RWPE1 (cell line): ENCODE measurements around the gene CPT1A.

Experiments used
- CTCF ChIA-PET: fragments of 350-600 bp; sonication (Branson Sonifier 250); formaldehyde crosslinking; extraction: SDS; loops from one replicate; lab custom pipeline; 2021; lab: Yijun Ruan, JAX
- POLR2A ChIA-PET: fragments of 400-600 bp; formaldehyde crosslinking; extraction: SDS; loops from one replicate; lab custom pipeline; 2020; ENCODE audit warnings: antibody characterized with exemption; ENCODE audit not compliant: low non-redundant PET; lab: Yijun Ruan, JAX
- DNase-seq: peaks from one replicate; pipeline ENCODE4 v3.0.0; 2012; ENCODE audit warnings: low spot score
- H3K27ac ChIP-seq: fragments of 450-650 bp; 2 replicates; pipeline ENCODE4 v1.5.1; 2017
- TF ChIP-seq, protein P1 (sequence below): fragments of 450-650 bp; conservative IDR thresholded peaks from 2 replicates; pipeline ENCODE4 v1.5.1; 2017; ENCODE audit warnings: low read depth, mild to moderate bottlenecking

CPT1A gene

DNA sequence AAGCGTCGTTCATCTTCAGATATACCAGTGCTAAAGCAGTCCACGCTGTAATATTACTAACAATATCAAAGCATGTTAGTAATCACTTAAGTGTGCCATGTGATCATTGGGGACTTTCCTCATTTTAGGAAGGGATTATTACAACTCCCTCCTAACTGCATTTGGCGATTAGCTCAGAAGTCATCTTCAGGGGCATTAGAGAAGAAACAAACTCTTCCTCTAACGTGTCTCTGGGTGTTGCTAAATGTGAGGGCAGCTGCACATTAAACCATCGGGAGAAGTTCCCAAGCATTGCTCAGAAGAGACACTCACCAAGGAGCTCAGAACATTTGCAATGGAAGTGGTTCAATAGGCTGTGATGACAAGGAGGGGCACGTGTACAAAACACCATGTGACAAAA, 107.6 kb downstream of the CPT1A start:
- no peak overlapping the region for H3K27ac ChIP-seq
- POLR2A ChIA-PET: no interaction called here
- CTCF ChIA-PET: no interaction called here
- TF ChIP-seq, protein P1, sequence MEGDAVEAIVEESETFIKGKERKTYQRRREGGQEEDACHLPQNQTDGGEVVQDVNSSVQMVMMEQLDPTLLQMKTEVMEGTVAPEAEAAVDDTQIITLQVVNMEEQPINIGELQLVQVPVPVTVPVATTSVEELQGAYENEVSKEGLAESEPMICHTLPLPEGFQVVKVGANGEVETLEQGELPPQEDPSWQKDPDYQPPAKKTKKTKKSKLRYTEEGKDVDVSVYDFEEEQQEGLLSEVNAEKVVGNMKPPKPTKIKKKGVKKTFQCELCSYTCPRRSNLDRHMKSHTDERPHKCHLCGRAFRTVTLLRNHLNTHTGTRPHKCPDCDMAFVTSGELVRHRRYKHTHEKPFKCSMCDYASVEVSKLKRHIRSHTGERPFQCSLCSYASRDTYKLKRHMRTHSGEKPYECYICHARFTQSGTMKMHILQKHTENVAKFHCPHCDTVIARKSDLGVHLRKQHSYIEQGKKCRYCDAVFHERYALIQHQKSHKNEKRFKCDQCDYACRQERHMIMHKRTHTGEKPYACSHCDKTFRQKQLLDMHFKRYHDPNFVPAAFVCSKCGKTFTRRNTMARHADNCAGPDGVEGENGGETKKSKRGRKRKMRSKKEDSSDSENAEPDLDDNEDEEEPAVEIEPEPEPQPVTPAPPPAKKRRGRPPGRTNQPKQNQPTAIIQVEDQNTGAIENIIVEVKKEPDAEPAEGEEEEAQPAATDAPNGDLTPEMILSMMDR: no peak
- no peak for DNase-seq

DNA sequence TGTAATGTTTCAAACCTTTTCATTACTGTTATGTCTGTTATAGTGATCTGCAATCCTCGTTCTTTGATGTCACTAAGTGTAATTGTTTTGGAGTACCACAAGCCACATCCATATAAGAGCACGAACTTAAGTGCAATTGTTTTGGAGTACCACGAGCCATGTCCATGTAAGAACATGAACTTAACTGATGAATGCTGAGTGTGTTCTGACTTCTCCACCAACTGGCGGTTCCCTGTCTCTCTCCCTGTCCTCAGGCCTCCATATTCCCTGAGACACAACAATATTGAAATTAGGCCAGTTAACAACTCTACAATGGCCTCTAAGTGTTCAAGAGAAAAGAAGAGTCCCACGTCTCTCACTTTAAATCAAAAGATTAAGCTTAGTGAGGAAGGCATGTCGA, 113.9 kb downstream of the CPT1A start:
- ChIA-PET CTCF (no interaction called here), POLR2A (no interaction called here)
- no peak overlapping the region for H3K27ac ChIP-seq
- TF ChIP-seq, protein P1: no peak
- DNase-seq: no peak

DNA sequence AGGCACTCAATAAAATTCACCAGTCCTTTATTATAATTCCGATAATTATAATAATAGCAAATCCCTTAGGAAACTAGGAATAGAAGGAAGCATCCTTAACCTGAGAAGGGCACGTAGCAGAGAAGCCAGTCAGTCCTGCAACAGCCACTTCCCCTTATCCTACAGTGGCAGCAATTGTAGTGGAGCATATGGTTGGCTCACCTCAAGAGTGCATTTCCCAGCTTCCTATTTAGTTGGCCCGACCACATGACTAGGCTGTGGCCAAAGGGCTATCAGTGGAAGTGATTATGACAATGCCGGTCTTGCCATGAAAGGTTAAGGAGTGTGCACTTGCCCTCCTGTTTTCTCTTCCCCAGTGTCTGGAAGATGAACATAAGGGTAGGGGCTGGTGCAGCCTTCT, 117.4 kb downstream of the CPT1A start:
- POLR2A ChIA-PET: no interaction called here
- TF ChIP-seq, protein P1: no peak
- no peak overlapping the region for H3K27ac ChIP-seq
- DNase-seq: no peak
- CTCF ChIA-PET: no interaction called here

DNA sequence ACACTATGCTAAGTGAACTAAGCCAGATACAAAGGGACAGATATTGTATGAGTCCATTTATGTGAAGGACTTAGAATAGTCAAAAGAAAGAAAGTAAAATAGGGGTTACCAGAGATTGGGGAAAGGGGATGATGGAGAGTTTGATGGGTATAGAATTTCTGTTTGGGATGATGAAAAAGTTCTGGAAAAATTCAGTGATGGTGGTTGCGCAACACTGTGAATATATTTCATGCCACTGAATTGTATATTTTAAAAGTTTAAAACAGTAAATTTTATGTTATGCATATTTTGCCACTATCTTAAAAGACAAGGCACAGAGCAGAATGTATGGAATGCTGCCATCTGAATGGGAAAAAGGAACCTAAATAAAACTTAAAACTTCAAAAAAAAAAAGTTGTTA, 119.6 kb downstream of the CPT1A start:
- ChIA-PET CTCF (no interaction called here), POLR2A (no interaction called here)
- no peak overlapping the region for H3K27ac ChIP-seq
- TF ChIP-seq, protein P1: no peak
- no peak for DNase-seq

DNA sequence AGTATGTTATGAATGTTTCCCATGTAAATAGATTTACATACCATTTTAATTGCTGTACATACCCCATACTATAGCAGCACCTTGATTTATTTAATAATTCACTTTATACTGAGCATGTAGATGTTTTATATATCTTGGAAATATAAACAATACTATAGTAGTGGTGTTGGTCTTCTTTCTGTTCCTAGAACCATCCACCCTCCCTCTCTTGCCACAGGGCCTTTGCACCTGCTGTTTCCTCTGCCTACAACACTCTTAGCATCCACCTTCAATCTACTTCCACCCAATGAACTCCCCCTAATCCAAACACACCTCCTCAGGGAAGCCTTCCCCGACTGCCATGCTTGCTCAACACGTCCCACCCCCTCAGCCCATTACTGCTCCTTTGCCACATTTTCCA, 120.6 kb downstream of the CPT1A start:
- no peak for DNase-seq
- TF ChIP-seq, protein P1: no peak
- CTCF ChIA-PET: no interaction called here
- no peak overlapping the region for H3K27ac ChIP-seq
- POLR2A ChIA-PET: no interaction called here

DNA sequence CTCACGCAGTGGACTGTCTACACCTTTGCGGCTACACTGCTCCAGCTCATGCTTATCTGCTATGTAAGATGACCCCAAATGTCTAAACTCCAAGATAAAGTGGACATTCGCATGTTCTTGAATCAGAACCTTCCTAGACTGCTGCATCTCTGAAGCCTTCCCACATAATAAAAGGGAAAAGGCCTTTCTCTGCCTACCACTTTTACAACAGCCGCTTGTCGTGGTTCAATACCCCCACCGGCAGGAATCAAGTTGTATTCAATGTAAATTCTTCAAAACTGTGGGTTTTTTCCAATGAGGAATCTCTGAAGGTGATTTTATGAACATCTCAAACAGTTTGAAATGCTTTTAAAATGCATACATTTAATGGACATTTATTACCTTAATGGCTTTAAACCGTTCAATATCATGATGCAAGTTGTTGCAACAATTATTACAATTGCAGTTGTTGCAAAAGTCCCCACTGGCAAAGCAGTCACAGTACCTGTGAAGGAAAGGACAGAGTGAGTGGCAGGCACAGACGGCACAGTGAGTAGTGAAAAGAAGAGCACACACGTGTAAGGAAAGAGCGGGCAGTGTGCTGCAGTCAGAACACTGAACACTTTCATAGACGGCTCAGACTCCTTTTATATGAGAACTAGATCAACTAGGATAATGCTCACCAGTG, 126.1 kb downstream of the CPT1A start:
- no peak overlapping the region for H3K27ac ChIP-seq
- ChIA-PET CTCF (no interaction called here), POLR2A (no interaction called here)
- no peak for DNase-seq
- TF ChIP-seq, protein P1: no peak
